AG09319 (cell line): Measurements from ENCODE around the gene ADAMTS17.

Experiments
- DNase-seq: peaks from one replicate; pipeline ENCODE4 v3.0.0-alpha.2; 2010; ENCODE audit warnings: low read depth; ENCODE audit errors: extremely low read depth
- TF ChIP-seq, protein P1 (sequence below): IDR thresholded peaks from 2 replicates; pipeline ENCODE4 v1.5.1; 2011; ENCODE audit warnings: low read depth, mild to moderate bottlenecking, inconsistent platforms, low read length, moderate library complexity

ADAMTS17 gene

DNA sequence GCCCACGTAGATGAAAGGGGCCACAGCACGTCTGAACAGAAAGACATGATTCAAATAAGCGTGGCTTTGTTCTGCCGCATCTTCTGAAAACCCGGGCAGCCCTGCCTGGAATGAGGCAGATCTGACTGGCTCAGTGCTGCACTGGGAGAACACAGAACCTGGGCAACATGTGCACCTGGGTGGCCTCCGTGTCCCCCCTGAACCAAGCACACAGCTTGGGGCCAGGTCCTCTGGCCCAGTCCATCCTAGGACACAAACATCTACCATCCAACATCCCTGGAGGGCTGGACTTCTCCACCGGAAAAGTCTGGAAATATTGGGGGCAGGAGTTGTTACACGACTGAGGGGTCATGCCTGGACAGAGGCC lies 119.4 kb downstream of the ADAMTS17 start:
- DNase-seq, result no peak
- TF ChIP-seq, protein P1, sequence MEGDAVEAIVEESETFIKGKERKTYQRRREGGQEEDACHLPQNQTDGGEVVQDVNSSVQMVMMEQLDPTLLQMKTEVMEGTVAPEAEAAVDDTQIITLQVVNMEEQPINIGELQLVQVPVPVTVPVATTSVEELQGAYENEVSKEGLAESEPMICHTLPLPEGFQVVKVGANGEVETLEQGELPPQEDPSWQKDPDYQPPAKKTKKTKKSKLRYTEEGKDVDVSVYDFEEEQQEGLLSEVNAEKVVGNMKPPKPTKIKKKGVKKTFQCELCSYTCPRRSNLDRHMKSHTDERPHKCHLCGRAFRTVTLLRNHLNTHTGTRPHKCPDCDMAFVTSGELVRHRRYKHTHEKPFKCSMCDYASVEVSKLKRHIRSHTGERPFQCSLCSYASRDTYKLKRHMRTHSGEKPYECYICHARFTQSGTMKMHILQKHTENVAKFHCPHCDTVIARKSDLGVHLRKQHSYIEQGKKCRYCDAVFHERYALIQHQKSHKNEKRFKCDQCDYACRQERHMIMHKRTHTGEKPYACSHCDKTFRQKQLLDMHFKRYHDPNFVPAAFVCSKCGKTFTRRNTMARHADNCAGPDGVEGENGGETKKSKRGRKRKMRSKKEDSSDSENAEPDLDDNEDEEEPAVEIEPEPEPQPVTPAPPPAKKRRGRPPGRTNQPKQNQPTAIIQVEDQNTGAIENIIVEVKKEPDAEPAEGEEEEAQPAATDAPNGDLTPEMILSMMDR, result no peak

DNA sequence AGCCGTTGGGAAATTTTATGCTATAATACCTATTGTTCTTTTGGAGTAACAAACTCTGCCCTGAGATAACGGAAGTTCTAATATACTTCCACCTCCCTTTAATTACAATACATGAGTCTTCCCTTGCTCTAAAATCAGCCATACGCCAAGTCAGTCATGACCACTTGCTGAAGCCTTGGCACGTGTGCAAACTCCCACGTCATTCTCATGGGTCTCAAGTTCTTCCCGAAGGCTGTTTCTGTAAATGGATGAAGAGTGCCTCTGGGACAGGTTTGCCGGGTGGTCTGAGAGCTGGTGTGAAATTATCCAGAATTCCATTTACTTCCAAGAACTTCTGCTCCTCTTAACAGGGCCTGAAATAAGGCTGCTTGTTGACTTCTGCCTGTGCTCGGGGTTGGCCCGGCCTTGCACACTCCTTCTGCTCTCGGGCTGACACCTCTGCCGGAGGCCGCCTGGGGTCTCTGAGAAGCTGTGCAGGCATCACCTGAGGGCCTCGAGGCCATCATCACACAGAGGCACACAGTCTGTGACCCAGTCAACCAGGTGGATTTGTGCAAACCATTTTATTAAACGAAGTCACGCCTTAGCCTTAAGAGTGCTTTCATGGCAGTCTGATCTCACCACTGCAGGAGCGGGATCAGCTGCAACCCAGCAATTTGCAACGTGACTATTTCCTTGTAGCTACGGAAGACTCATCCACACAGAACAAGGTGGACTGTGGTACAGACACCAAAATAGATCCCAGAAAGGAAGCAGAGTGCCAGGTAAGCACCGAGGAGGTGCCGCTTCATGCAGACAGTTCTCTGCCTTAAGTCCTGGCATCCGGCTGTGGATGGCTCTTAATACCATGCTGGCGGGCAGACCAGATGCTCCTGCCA lies 120.1 kb downstream of the ADAMTS17 start:
- TF ChIP-seq, protein P1, result no peak
- no peak for DNase-seq

DNA sequence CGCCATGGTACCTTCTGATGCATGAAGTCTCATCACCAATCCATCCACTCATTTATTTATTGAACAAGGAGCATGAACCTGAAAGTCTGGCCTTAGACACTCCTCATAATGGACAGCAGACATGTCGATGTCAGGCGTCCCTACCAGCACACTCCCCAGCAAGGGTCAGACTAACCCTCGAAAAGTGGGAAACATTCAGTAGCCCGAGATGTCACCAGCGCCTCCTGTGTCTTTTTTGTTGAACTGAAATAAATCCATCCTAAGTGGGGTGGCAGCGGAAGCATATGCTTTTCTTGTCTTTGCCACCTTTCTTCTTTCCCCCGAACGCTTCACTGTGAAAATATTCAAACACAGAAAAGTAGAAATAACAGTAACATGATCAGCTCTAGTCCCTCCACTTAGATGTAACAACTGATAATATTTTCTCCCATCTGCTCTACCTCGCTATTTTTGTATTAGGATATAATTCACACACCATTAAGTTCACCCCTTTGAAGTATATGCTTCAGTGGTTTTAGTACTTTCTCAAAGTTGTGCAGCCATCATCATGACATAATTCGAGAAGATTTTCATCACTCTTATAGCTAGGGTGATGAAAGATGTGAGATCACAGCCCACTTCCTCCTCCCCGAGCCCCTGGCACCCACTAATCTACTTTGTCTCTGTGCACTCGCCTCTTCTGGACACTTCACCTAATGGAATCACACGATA lies 121.6 kb downstream of the ADAMTS17 start:
- TF ChIP-seq, protein P1, result no peak
- DNase-seq, result no peak

DNA sequence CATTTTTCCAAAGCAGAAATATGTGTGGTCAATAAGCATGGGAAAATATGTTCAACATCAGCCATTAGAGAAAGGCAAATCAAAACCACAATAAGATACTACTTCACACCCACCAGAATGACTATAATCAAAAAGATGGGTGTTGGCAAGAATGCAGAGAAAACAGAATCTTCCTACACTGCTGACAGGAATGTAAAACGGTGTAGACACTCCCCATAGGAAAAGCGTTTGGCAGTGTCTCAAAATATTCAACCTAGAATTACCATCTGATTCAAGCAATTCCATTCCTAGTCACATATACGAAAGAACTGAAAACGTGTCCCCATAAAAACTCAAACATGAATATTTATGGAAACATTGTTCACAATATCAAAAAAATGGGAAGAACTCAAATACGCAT lies 123.3 kb downstream of the ADAMTS17 start:
- TF ChIP-seq, protein P1, result no peak
- DNase-seq, result no peak

DNA sequence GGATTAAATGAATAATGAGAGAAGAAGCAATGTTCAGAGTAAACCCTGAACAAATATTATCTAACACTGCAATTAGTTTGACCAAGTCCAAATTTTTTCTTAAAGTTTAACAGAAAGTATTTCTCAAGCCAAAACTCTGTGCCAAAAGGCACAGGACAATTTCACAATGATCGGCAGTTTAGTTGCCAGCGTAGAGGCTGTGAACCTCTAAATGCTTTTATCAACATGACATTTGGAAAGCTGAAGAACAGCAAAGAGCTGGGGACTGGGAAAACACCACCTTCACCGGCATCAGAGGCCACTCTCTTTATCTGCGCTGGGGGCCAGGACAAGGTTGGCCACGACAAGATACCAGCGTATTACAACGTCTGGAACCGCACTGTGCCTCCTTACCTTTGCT lies 125.6 kb downstream of the ADAMTS17 start:
- TF ChIP-seq, protein P1, result no peak
- no peak for DNase-seq

DNA sequence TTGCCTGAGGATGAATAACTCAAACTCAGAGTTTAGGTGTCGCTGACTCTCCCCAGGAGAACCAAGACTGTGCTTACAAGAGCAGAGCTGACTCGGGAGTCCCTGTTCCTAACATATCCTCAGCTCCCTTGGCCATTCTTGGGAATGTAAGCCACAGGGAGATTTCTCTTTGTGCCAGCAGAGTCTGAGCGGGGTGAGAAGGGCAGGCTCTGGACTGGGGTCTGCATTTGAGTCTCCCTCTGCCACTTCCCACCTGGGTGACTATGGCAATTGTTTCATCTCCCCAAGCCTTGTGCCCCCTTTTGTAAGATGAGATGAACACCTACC lies 126.0 kb downstream of the ADAMTS17 start:
- TF ChIP-seq, protein P1, result no peak

More for the DNA sequence above, 126.0 kb downstream of the ADAMTS17 start:
- DNase-seq, result no peak
